Neural cell (in vitro differentiated cells): ENCODE measurements around the gene ZCCHC24. TPM values are rescaled to one million over a fixed set of nuclear protein-coding genes. Genes with fewer than 3 reads are reported as not detected.
A peak's percentile ranks its signal among the peaks of the same experiment; 100 is the strongest.

Experiments
- H2AFZ ChIP-seq: fragments of 200-600, 300-800 bp; sonication (generic), shearing (Covaris generic); 2 replicates; pipeline ENCODE4 v1.6.0; 2014; ENCODE audit warnings: low read depth, mild to moderate bottlenecking, antibody characterized with exemption, low read length, moderate library complexity
- H3F3A ChIP-seq: fragments of 200-600 bp; shearing (Covaris generic); 2 replicates; pipeline ENCODE4 v1.6.1; 2016; ENCODE audit warnings: mild to moderate bottlenecking, moderate library complexity, mixed read lengths, antibody characterized with exemption, low read length; ENCODE audit not compliant: insufficient read depth, poor library complexity, severe bottlenecking
- H3K27ac ChIP-seq: fragments of 200-600, 300-800 bp; sonication (generic), shearing (Covaris generic); 2 replicates; pipeline ENCODE4 v1.5.1; 2014; ENCODE audit warnings: mild to moderate bottlenecking, low read length, moderate library complexity
- H3K27me3 ChIP-seq: fragments of 300-800, 200-600 bp; sonication (generic), shearing (Covaris generic); 2 replicates; pipeline ENCODE4 v1.6.0; 2014; ENCODE audit warnings: mild to moderate bottlenecking, low read depth, low read length, moderate library complexity; ENCODE audit not compliant: insufficient read depth
- H3K36me3 ChIP-seq: fragments of 300-800, 200-600 bp; sonication (generic), shearing (Covaris generic); 2 replicates; pipeline ENCODE4 v1.5.1; 2014; ENCODE audit warnings: mild to moderate bottlenecking, antibody characterized with exemption, low read length, moderate library complexity; ENCODE audit not compliant: insufficient read depth
- H3K4me2 ChIP-seq: fragments of 300-800, 200-600 bp; sonication (generic), shearing (Covaris generic); 2 replicates; pipeline ENCODE4 v1.6.0; 2014; ENCODE audit warnings: mild to moderate bottlenecking, low read length
- H3K4me3 ChIP-seq: fragments of 300-800, 200-600 bp; sonication (generic), shearing (Covaris generic); 2 replicates; pipeline ENCODE4 v1.5.1; 2014; ENCODE audit warnings: mild to moderate bottlenecking, low read length, moderate library complexity
- H3K79me2 ChIP-seq: fragments of 200-600 bp; shearing (Covaris generic); replicated peaks from 2 replicates; pipeline ENCODE4 v1.6.0; 2014; ENCODE audit warnings: mild to moderate bottlenecking, low read length, moderate library complexity; ENCODE audit not compliant: insufficient read depth
- H3K9ac ChIP-seq: fragments of 300-800, 200-600 bp; sonication (generic), shearing (Covaris generic); 2 replicates; pipeline ENCODE4 v1.6.1; 2016; ENCODE audit warnings: mild to moderate bottlenecking, low read length, mixed read lengths
- H3K9me2 ChIP-seq: fragments of 200-600 bp; shearing (Covaris generic); 2 replicates; pipeline ENCODE4 v1.6.1; 2016; ENCODE audit warnings: mild to moderate bottlenecking, low read length, mixed read lengths; ENCODE audit not compliant: insufficient read depth
- H3K9me3 ChIP-seq: fragments of 200-600, 300-800 bp; sonication (generic), shearing (Covaris generic); 2 replicates; pipeline ENCODE4 v1.6.1; 2016; ENCODE audit warnings: mild to moderate bottlenecking, mixed run types, low read length, moderate library complexity, mixed read lengths
- H4K20me1 ChIP-seq: fragments of 200-600 bp; shearing (Covaris generic); 2 replicates; pipeline ENCODE4 v1.6.1; 2016; ENCODE audit warnings: mild to moderate bottlenecking, mixed run types; ENCODE audit not compliant: insufficient read depth
- EP300 ChIP-seq: fragments of 450-650 bp; conservative IDR thresholded peaks from 2 replicates; pipeline ENCODE4 v1.6.1; 2014; ENCODE audit warnings: antibody characterized with exemption, mild to moderate bottlenecking, moderate library complexity; ENCODE audit not compliant: poor library complexity, severe bottlenecking
- EZH2 ChIP-seq: fragments of 200-600, 300-800 bp; shearing (Covaris generic), sonication (generic); IDR thresholded peaks from 2 replicates; pipeline ENCODE4 v1.6.1; 2014; ENCODE audit warnings: antibody characterized with exemption, low read length, borderline replicate concordance, mild to moderate bottlenecking; ENCODE audit not compliant: insufficient read depth, poor library complexity, severe bottlenecking
- MXI1 ChIP-seq: fragments of 450-650 bp; conservative IDR thresholded peaks from 2 replicates; pipeline ENCODE4 v1.6.1; 2014; ENCODE audit warnings: antibody characterized with exemption, mild to moderate bottlenecking; ENCODE audit not compliant: poor library complexity, severe bottlenecking
- POLR2AphosphoS5 ChIP-seq: IDR thresholded peaks from 2 replicates; pipeline ENCODE4 v1.6.1; 2012
- RAD21 ChIP-seq: fragments of 450-650 bp; conservative IDR thresholded peaks from 2 replicates; pipeline ENCODE4 v1.6.1; 2014; ENCODE audit warnings: antibody characterized with exemption, mild to moderate bottlenecking, moderate library complexity
- REST ChIP-seq: IDR thresholded peaks from 2 replicates; pipeline ENCODE4 v1.6.1; 2012; ENCODE audit warnings: borderline replicate concordance
- SMC3 ChIP-seq: fragments of 450-650 bp; conservative IDR thresholded peaks from 2 replicates; pipeline ENCODE4 v1.6.1; 2014; ENCODE audit warnings: antibody characterized with exemption, mild to moderate bottlenecking, moderate library complexity; ENCODE audit not compliant: poor library complexity
- TAF1 ChIP-seq: IDR thresholded peaks from 2 replicates; pipeline ENCODE4 v1.6.1; 2012; ENCODE audit warnings: low read depth
- polyA minus RNA-seq: library from RNA; depleted of rRNA, polyadenylated mRNA; stranded (reverse); fragments of >200 nt; gene quantifications from 2 replicates; pipeline ENCODE4 v1.2.3, GENCODE V29; 2014
- polyA plus RNA-seq: library from polyadenylated mRNA; depleted of rRNA; stranded (reverse); fragments of >200 nt; gene quantifications from 2 replicates; pipeline ENCODE4 v1.2.3, GENCODE V29; 2014
- TF ChIP-seq, protein P1 (sequence below): fragments of 450-650 bp; IDR thresholded peaks from 2 replicates; pipeline ENCODE4 v1.5.1; 2014; ENCODE audit warnings: antibody characterized with exemption, mild to moderate bottlenecking, moderate library complexity; ENCODE audit not compliant: poor library complexity, severe bottlenecking

The ZCCHC24 gene
- polyA plus RNA-seq, result not detected in 2 replicates
- polyA minus RNA-seq, result 0.23 TPM in 1 of 2 replicates, not detected in the other

- no peaks in the 10 kb centered on the region for H3F3A ChIP-seq
- no peak within 1 kb of the TSS for H2AFZ ChIP-seq
- no peaks in the 10 kb centered on the region for H3K36me3 ChIP-seq
- no peaks in the 10 kb centered on the region for H4K20me1 ChIP-seq
- no peak within 1 kb of the TSS for H3K9ac ChIP-seq
- H3K27me3 ChIP-seq, result peaks cover 39% of the 10 kb centered on the region
- peak within 1 kb of the TSS; percentile 30 for H3K4me2 ChIP-seq
- H3K79me2 ChIP-seq, result no peaks in the 10 kb centered on the region
- no peaks in the 10 kb centered on the region for H3K9me2 ChIP-seq
- peak within 1 kb of the TSS; percentile 63 for H3K4me3 ChIP-seq
- no peaks in the 10 kb centered on the region for H3K9me3 ChIP-seq
- no peak within 1 kb of the TSS for H3K27ac ChIP-seq
- TF ChIP-seq, protein P1, sequence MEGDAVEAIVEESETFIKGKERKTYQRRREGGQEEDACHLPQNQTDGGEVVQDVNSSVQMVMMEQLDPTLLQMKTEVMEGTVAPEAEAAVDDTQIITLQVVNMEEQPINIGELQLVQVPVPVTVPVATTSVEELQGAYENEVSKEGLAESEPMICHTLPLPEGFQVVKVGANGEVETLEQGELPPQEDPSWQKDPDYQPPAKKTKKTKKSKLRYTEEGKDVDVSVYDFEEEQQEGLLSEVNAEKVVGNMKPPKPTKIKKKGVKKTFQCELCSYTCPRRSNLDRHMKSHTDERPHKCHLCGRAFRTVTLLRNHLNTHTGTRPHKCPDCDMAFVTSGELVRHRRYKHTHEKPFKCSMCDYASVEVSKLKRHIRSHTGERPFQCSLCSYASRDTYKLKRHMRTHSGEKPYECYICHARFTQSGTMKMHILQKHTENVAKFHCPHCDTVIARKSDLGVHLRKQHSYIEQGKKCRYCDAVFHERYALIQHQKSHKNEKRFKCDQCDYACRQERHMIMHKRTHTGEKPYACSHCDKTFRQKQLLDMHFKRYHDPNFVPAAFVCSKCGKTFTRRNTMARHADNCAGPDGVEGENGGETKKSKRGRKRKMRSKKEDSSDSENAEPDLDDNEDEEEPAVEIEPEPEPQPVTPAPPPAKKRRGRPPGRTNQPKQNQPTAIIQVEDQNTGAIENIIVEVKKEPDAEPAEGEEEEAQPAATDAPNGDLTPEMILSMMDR, result no peak
- TF ChIP-seq EP300, result no peak
- TF ChIP-seq POLR2AphosphoS5, result no peak
- TF ChIP-seq REST, result no peak
- TF ChIP-seq TAF1, result no peak
- TF ChIP-seq RAD21, result no peak
- no peak for TF ChIP-seq MXI1
- no peak for TF ChIP-seq EZH2
- TF ChIP-seq SMC3, result no peak
These were observed at the start of gene ZCCHC24 for GRCh38 chr10:79445161-79445976. TSS of gene ZCCHC24 (minus strand) at chr10:79445624. CDS start at chr10:79445440, 184 bp downstream.

DNA sequence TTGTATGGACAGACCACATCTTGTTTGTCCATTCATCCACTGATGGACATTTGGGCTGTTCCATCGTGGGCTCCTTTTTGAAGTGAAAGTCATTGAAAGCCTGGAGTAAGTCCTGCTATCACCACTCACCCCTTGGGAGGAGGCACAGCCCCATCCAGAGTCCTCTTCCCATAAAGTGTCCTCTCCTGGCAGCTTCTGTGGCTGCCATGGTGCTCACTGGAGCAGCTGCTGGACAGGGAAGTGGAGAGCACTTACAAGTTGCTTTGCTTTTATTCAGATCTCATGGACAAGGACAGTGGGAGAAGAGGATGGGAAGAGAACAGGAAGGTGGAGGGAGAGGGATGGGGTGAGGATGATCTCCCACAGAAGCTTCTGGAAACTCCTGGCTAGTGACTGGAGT lies 48.4 kb upstream of the ZCCHC24 start:
- Histone ChIP-seq H2AFZ (no peak overlapping the region), H3K4me2 (no peak overlapping the region), H3K4me3 (no peak overlapping the region), H3K9me2 (no peaks in the 10 kb centered on the region), H3F3A (no peaks in the 10 kb centered on the region), H3K27ac (no peak overlapping the region), H3K79me2 (no peaks in the 10 kb centered on the region), H3K27me3 (no peaks in the 10 kb centered on the region), H3K36me3 (no peaks in the 10 kb centered on the region), H4K20me1 (no peaks in the 10 kb centered on the region), H3K9me3 (no peaks in the 10 kb centered on the region), H3K9ac (no peak overlapping the region)
- TF ChIP-seq MXI1 (no peak), EZH2 (no peak), TAF1 (no peak), POLR2AphosphoS5 (no peak), EP300 (no peak), RAD21 (no peak), REST (no peak), SMC3 (no peak)
- TF ChIP-seq, protein P1, result no peak
